ENCODE data around the gene RAB17.

Gene RAB17

GRCh38 chr2:237546040-237546875 is 44.3 kb downstream of the RAB17 start:
- no peaks in the 10 kb centered on the region for H3K36me3 Mint-ChIP-seq (ENCODE audit: insufficient read depth)
- peaks cover 7 to 49% of the 10 kb centered on the region in 2 donors for H3K27me3 Mint-ChIP-seq
- no peaks in the 10 kb centered on the region for H3K9me3 Mint-ChIP-seq
- no peaks in the 10 kb centered on the region for H3K4me1 Mint-ChIP-seq (ENCODE audit: low read depth in 2 of 2)
- DNase-seq: no peak
- no peak for ATAC-seq (replicated peaks)
- no peak overlapping the region for H3K4me3 Mint-ChIP-seq
- H3K27ac Mint-ChIP-seq: no peak overlapping the region

- DNase-seq: no peak
- Mint-ChIP-seq H3K36me3 (ENCODE audit: insufficient read depth) (no peaks in the 10 kb centered on the region), H3K9me3 (no peaks in the 10 kb centered on the region), H3K4me1 (ENCODE audit: low read depth in 2 of 2) (no peaks in the 10 kb centered on the region), H3K4me3 (no peak overlapping the region), H3K27ac (no peak overlapping the region), H3K27me3 (peaks cover 35 to 60% of the 10 kb centered on the region in 2 donors)
- no peak for ATAC-seq (replicated peaks)
These were observed 48.4 kb downstream of the RAB17 start for GRCh38 chr2:237542001-237542704.

- ATAC-seq (replicated peaks) (no peak), DNase-seq (no peak)
- peaks cover 40 to 60% of the 10 kb centered on the region in 2 donors for H3K27me3 Mint-ChIP-seq
- H3K4me1 Mint-ChIP-seq (ENCODE audit: low read depth in 2 of 2): no peaks in the 10 kb centered on the region
- H3K36me3 Mint-ChIP-seq (ENCODE audit: insufficient read depth): no peaks in the 10 kb centered on the region
- no peak overlapping the region for H3K4me3 Mint-ChIP-seq
- H3K9me3 Mint-ChIP-seq: no peaks in the 10 kb centered on the region
- no peak overlapping the region for H3K27ac Mint-ChIP-seq
These were observed 49.3 kb downstream of the RAB17 start for GRCh38 chr2:237541243-237541642.

DNA sequence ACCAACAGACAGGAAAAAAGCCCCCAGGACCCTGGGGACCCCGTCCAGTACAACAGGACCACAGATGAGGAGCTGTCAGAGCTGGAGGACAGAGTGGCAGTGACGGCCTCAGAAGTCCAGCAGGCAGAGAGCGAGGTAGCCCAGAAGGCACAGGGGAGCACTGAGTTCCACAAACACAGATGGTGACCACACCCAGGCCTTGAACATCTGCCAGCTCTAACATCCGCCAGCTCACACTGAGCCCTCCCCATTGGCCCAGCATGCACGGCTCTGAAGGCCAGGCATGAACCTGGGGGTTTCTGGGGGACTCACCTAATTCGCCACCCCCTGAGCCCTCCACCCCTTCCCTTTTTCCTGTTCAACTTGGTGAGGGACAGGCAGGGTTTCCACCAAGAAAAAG is 49.7 kb downstream of the RAB17 start:
- no peak for ATAC-seq (replicated peaks)
- no peaks in the 10 kb centered on the region for H3K4me1 Mint-ChIP-seq (ENCODE audit: low read depth in 2 of 2)
- DNase-seq: no peak

DNA sequence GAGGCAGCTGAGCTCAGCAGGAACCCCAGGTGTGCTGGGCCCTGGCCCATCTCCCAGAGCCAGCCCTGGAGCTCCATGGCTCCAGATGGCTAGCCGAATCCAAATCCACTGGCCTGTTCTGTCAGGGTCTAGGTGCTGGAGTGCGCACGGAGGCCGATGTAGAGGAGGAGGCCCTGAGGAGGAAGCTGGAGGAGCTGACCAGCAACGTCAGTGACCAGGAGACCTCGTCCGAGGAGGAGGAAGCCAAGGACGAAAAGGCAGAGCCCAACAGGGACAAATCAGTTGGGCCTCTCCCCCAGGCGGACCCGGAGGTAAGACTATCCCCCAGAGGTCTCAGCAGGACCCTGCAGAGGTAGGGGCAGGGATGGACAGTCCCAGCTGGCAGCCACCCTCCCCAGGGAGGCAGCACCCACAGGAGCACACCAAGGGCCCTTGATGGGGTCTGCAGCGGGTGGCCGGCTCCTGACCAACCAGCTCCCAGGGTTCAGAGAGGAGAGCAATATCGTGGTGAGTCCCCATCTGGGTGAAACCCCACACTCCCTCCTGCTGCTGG is 50.2 kb downstream of the RAB17 start:
- no peaks in the 10 kb centered on the region for H3K4me1 Mint-ChIP-seq (ENCODE audit: low read depth in 2 of 2)
- no peaks in the 10 kb centered on the region for H3K9me3 Mint-ChIP-seq
- no peak overlapping the region for H3K4me3 Mint-ChIP-seq
- peaks cover 40 to 69% of the 10 kb centered on the region in 2 donors for H3K27me3 Mint-ChIP-seq
- no peak for DNase-seq
- no peaks in the 10 kb centered on the region for H3K36me3 Mint-ChIP-seq (ENCODE audit: insufficient read depth)
- no peak for ATAC-seq (replicated peaks)
- no peak overlapping the region for H3K27ac Mint-ChIP-seq

More for the DNA sequence above, 49.7 kb downstream of the RAB17 start:
- no peak overlapping the region for H3K4me3 Mint-ChIP-seq
- no peaks in the 10 kb centered on the region for H3K36me3 Mint-ChIP-seq (ENCODE audit: insufficient read depth)
- H3K27ac Mint-ChIP-seq: no peak overlapping the region
- peaks cover 40 to 64% of the 10 kb centered on the region in 2 donors for H3K27me3 Mint-ChIP-seq
- no peaks in the 10 kb centered on the region for H3K9me3 Mint-ChIP-seq

- Mint-ChIP-seq H3K4me1 (ENCODE audit: low read depth in 2 of 2) (no peaks in the 10 kb centered on the region), H3K27ac (no peak overlapping the region), H3K36me3 (ENCODE audit: insufficient read depth) (no peaks in the 10 kb centered on the region), H3K4me3 (no peak overlapping the region), H3K27me3 (peaks cover 41 to 76% of the 10 kb centered on the region in 2 donors), H3K9me3 (no peaks in the 10 kb centered on the region)
- ATAC-seq (replicated peaks) (no peak), DNase-seq (no peak)
These were observed 50.9 kb downstream of the RAB17 start for GRCh38 chr2:237539681-237540080.

- Mint-ChIP-seq H3K27me3 (peaks cover 47 to 82% of the 10 kb centered on the region in 2 donors), H3K27ac (no peak overlapping the region), H3K9me3 (no peaks in the 10 kb centered on the region), H3K36me3 (ENCODE audit: insufficient read depth) (no peaks in the 10 kb centered on the region), H3K4me3 (no peak overlapping the region), H3K4me1 (ENCODE audit: low read depth in 2 of 2) (no peaks in the 10 kb centered on the region)
- DNase-seq (no peak), ATAC-seq (replicated peaks) (no peak)
These were observed 51.6 kb downstream of the RAB17 start for GRCh38 chr2:237538901-237539300.

- Mint-ChIP-seq H3K4me3 (no peak overlapping the region), H3K9me3 (no peaks in the 10 kb centered on the region), H3K4me1 (ENCODE audit: low read depth in 2 of 2) (no peaks in the 10 kb centered on the region), H3K27me3 (peaks cover 47 to 82% of the 10 kb centered on the region in 2 donors), H3K27ac (no peak overlapping the region), H3K36me3 (ENCODE audit: insufficient read depth) (no peaks in the 10 kb centered on the region)
- DNase-seq: no peak
- ATAC-seq (replicated peaks): no peak
These were observed 52.4 kb downstream of the RAB17 start for GRCh38 chr2:237538001-237538720.

- Mint-ChIP-seq H3K36me3 (ENCODE audit: insufficient read depth) (no peaks in the 10 kb centered on the region), H3K27ac (no peak overlapping the region), H3K4me3 (no peak overlapping the region), H3K4me1 (ENCODE audit: low read depth in 2 of 2) (no peaks in the 10 kb centered on the region), H3K9me3 (no peaks in the 10 kb centered on the region), H3K27me3 (peaks cover 44 to 75% of the 10 kb centered on the region in 2 donors)
- DNase-seq: no peak
- ATAC-seq (replicated peaks): no peak
These were observed 53.9 kb downstream of the RAB17 start for GRCh38 chr2:237536617-237537016.

DNA sequence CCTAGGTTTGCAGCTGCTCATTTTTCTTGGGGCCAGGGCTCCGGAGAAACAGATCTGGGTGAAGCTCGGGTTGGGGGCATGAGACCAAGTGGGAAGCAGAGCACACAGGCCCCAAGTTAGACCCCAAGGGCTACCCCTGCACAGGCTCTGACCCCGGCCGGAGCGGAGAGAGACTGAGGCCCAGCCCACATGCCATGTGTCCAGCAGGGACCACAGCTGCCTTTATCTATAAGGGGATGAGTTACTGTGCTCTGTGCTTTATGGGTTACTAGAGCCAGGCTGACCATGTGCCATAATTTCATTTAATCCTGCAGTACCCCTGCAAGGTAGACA is 54.5 kb downstream of the RAB17 start:
- no peak for DNase-seq
- no peaks in the 10 kb centered on the region for H3K36me3 Mint-ChIP-seq (ENCODE audit: insufficient read depth)
- H3K4me3 Mint-ChIP-seq: no peak overlapping the region
- no peaks in the 10 kb centered on the region for H3K4me1 Mint-ChIP-seq (ENCODE audit: low read depth in 2 of 2)
- H3K27ac Mint-ChIP-seq: no peak overlapping the region
- no peak for ATAC-seq (replicated peaks)
- peaks cover 39 to 70% of the 10 kb centered on the region in 2 donors for H3K27me3 Mint-ChIP-seq
- H3K9me3 Mint-ChIP-seq: no peaks in the 10 kb centered on the region

GRCh38 chr2:237535385-237536082 is 55.0 kb downstream of the RAB17 start:
- ATAC-seq (replicated peaks) (no peak), DNase-seq (no peak)
- Mint-ChIP-seq H3K27me3 (peaks cover 39 to 65% of the 10 kb centered on the region in 2 donors), H3K9me3 (no peaks in the 10 kb centered on the region), H3K4me1 (ENCODE audit: low read depth in 2 of 2) (no peaks in the 10 kb centered on the region), H3K4me3 (no peak overlapping the region), H3K27ac (no peak overlapping the region), H3K36me3 (ENCODE audit: insufficient read depth) (no peaks in the 10 kb centered on the region)

DNA sequence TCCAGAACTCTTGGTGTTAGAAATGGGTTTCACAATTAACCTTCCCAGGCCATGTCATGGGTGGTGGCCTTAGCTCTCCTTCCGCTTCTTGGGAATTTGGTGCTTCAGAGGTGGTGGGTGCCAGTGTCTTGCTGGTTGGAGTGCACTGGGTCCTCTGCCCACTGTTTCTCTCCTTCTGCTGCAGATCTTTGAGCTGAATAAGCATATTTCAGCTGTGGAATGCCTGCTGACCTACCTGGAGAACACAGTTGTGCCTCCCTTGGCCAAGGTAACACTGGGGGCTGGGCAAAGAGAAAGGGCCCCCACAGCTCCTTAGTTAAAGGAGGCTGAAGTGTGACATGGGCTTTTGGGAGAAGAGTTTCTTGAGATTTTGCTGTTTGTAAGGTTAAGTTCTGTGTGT is 56.2 kb downstream of the RAB17 start:
- no peaks in the 10 kb centered on the region for H3K36me3 Mint-ChIP-seq (ENCODE audit: insufficient read depth)
- DNase-seq: no peak
- H3K4me3 Mint-ChIP-seq: no peak overlapping the region
- ATAC-seq (replicated peaks): no peak
- no peaks in the 10 kb centered on the region for H3K9me3 Mint-ChIP-seq
- H3K27me3 Mint-ChIP-seq: peaks cover 34 to 53% of the 10 kb centered on the region in 2 donors
- no peak overlapping the region for H3K27ac Mint-ChIP-seq
- no peaks in the 10 kb centered on the region for H3K4me1 Mint-ChIP-seq (ENCODE audit: low read depth in 2 of 2)

DNA sequence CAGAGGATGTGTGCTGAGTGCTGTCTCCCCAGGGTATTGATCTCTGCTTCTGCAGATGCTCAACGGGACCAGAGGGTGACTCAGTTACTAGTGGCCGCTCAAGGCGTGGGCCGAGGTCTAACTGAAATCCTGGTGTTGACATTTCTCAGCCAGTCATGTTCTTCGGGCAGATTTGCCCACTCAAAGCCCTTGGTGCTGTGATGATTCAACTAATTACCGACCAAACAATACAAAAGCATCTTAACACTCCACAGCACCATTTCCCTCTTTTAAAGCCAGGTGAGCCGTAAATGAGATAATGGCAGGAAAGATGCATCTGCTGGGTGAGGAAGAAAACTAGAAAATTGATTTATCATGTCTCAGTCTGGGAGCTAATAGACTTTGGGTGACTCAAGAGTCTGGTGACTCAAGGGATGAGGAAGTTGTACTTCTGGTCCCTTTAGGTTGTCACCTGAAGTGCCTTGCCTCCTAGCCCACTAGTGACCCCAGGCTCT is 56.8 kb downstream of the RAB17 start:
- DNase-seq: no peak
- Mint-ChIP-seq H3K36me3 (ENCODE audit: insufficient read depth) (no peaks in the 10 kb centered on the region), H3K27me3 (peaks cover 27 to 46% of the 10 kb centered on the region in 2 donors), H3K4me1 (ENCODE audit: low read depth in 2 of 2) (no peaks in the 10 kb centered on the region), H3K4me3 (no peak overlapping the region), H3K27ac (no peak overlapping the region), H3K9me3 (no peaks in the 10 kb centered on the region)
- no peak for ATAC-seq (replicated peaks)
